GM10266 (cell line): ENCODE measurements around the gene TP53TG3D.
"Not testable (repeated sequence)": the region's sequence is repeated elsewhere in the genome, so short reads cannot be mapped to it uniquely, and the experiment has no call there.

ENCODE experiments used
- DNase-seq: peaks from one replicate; pipeline ENCODE4 v3.0.0; 2012; ENCODE audit errors: extremely low spot score

The TP53TG3D gene, protein sequence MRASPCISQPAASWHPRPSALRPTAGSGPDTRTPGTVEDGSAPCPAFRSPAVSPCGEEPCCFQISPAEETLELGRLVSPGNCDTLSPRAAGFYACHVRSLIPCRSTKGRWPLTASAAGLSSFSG

DNA sequence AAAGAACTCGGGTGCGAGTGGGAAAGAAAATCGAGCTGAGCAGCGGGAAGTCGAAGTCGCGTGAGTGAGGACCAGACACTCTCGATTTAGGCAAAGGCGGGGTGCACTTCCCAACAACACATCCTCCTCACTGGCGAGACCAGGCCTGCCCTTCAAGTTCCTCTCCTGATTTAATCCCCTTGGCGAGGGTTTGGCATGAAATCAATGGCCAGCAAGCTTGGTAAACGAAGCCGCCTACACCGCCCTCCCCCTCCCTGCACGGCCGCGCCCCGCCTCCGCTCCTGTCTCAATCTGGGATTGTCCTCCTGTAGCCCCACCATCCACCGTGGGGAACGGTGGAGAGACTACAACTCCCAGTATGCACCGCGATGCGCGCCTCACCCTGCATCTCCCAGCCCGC is at the start of gene TP53TG3D:
TSS of gene TP53TG3D (plus strand) at position 301 of the 400 bp plus-strand sequence. CDS start at position 369, 68 bp downstream.
- not testable (repeated sequence) for DNase-seq

DNA sequence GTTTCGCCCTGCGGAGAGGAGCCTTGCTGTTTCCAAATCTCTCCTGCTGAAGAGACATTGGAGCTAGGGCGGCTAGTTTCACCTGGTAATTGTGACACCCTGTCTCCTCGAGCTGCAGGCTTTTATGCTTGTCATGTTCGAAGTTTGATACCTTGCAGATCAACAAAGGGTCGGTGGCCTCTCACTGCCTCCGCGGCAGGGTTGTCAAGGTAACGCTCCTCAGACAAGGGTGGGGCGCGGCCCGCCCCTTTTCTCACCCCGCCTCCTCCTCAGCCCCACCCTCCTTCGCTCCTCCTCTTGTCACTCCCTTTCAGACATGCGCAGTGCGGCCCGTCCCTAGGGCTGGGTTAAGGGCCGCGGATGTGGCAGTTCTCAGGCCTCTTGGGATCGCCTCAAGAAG is 421 bp downstream of the TP53TG3D start:
- DNase-seq, result not testable (repeated sequence)

DNA sequence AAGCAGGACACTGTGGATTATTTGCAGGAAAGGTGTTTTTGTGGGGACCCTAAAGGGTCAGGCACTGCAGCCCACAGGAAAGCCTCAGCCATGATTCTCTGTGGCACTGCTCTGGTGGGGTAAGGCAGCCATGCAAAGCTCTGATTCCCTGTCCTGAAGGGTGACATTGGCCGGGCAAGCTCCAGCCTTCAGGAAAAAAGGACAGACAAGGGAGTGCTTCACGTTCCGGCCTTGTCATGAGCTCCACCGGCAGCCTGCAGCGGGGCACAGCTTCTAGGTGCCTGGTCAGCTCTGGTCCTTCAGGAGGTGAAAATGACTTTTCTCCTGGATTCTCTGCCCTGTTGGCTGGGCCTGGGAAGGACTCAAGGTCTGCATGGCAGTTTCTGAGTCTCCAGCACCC is 8.4 kb downstream of the TP53TG3D start:
- not testable (repeated sequence) for DNase-seq

DNA sequence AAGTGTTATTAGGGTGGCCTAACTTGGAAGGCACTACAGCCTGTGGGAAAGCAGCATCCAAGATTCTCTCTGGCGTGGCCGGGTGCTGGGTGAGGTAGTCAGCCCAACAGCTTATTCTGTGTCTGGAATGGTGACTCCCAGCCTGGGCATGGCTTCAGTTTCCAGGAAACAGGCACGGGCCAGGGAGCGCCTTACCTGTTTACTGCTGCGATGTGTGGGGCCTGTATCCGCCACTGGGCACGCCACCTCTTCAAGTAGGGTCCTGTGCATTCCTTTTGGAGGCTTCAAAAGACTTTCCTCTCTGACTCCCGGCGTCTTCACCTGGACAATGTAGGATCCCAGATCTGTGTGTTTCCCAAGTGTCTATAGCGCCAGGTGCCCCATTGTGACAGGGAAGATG is 10.5 kb downstream of the TP53TG3D start:
- DNase-seq, result not testable (repeated sequence)

DNA sequence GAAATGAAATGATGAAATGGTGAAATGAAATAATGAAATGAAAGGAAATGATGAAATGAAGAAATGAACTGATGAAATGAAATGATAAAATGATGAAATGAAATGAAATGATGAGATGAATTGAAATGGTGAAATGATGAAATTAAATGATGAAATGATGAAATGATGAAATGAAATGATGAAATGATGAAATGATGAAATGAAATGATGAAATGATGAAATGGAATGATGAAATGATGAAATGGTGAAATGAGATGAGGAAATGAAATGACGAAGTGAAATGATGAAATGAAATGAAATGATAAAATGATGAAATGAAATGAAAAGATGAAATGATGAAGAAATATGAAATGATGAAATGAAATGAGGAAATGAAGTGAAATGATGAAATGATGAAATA is 28.8 kb downstream of the TP53TG3D start:
- not testable (repeated sequence) for DNase-seq

DNA sequence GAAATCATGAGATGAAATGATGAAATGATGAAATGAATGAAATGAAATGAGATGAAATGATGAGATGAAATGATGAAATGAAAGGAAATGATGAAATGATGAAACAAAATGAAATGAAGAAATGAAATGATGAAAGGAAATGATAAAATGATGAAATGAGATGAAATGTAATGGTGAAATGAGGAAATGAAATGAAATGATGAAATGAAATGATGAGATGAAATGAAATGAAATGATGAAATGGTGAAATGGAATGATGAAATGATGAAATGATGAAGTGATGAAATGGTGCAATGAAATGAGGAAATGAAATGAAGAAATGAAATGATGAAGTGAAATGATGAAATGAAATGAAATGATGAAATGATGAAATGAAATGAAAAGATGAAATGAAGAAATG is 29.9 kb downstream of the TP53TG3D start:
- DNase-seq, result not testable (repeated sequence)

DNA sequence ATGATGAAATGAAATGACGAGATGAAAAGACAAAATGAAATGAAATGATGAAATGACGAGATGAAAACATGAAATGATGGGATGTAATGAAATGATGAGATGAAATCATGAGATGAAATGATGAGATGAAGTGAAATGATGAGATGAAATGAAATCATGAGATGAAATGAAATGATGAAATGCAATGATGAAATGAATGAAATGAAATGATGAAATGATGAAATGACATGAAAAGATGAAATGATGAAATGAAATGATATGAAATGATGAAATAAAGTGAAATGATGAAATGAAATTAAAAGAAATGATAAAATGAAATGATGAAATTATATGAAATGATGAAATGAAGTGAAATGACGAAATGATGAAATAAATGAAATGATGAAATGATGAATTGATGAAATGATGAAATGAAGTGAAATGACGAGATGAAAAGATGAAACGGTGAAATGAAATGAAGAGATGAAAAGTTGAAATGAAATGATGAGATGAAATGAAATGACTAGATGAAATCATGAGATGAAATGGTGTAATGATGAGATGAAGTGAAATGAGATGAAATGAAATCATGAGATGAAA is 30.9 kb downstream of the TP53TG3D start:
- DNase-seq, result not testable (repeated sequence)

DNA sequence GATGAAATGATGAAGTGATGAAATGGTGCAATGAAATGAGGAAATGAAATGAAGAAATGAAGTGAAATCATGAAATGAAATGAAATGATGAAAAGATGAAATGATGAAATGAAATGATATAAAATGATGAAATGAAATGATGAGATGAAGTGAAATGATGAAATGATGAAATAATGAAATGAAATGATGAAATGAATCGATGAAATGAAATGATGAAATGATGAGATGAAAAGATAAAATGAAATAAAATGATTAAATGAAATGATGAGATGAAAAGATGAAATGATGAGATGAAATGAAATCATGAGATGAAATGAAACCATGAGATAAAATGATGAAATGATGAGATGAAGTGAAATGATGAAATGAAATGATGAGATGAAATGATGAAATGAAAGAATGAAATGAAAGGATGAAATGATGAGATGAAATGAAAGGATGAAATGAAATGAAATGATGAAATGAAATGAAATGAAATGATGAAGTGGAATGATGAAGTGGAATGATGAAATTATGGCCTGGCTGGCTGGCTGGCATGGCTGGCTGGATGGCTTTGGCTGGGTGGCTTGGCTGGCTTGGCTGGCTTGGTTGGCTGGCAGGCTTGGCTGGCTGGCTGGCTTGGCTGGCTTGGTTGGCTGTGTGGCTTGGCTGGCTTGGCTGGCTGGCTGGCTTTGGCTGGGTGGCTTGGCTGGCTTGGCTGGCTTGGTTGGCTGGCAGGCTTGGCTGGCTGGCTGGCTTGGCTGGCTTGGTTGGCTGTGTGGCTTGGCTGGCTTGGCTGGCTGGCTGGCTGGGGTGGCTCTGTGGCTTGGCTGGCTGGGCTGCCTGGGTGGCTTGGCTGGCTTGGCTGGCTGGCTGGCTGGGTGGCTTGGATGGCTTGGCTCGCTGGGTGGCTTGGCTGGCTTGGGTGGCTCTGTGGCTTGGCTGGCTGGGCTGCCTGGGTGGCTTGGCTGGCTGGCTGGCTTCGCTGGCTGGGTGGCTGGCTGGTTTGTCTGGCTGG is 32.0 kb downstream of the TP53TG3D start:
- not testable (repeated sequence) for DNase-seq

DNA sequence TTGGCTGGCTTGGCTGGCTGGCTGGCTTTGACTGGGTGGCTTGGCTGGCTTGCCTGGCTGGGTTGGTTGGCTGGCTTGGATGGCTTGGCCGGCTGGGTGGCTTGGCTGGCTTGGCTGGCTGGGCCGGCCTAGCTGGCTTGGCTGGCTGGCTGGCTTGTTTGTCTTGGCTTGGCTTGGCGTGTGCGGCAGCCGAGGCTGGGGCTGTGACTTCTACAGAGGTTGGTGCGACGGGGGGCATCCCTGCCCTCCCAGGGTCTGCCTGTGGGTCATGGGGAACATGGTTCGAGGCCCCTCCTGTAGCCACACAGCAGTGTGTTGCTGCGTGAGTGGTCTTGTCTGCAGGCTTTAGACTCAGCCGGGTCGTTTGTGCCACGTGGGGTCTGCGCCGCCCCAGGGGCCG is 33.1 kb downstream of the TP53TG3D start:
- DNase-seq, result not testable (repeated sequence)

DNA sequence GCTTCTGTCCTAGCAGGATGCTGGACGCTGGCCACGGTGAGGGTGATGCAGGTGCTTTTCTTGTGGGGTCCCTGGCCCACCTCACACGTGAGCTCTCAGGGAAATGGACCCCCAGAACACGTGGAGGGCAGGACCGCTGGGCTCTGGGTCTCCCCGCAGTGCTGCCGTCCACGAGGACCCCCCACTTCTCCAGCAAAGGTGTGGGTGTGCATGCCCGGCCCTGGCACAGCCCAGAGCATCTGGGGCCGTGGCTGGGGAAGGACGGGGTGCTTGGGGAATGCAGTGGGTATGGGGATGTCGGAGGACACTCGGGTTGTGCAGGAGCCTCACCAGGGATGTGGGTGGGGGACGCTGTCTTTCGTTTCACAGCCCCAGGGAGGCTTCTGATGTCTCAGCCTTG is 34.7 kb downstream of the TP53TG3D start:
- not testable (repeated sequence) for DNase-seq

DNA sequence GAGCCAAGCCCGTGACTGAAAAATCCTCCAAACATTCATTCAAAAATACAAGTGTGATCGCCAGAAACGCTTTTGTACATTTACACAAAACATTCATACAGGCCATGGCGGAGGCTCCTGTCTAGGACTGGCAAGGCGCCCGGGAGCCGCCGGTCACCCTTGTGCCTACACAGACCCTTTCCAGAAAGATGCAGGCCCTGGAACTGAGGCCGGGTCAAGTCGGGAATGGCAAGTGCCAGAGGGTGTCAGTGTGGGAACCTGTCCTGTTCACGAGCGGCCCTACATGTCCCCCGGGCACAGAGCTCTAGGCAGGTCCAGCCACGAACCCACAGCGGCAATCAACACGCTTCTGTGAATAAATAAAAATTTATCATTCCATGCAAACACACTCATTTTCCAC is 36.1 kb downstream of the TP53TG3D start:
- not testable (repeated sequence) for DNase-seq

DNA sequence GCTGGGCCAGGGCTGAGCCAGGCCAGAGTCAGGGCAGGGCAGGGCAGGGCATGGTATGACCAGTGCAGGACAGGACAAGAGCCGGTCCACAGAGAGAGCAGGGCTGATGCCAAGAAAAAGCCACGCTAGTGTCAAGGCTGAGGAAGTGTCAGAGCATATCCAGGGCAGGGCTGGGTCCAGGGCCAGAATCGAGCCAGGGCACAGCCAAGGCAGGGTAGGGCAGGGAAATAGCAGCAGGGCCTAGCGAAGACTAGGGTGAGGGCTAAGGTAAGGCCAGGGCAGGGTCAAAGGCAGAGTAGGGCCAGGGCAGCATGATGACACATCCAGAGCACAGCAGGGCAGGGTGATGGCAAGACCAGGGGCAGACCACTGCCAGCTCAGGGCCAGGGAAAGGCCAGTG is 49.7 kb downstream of the TP53TG3D start:
- not testable (repeated sequence) for DNase-seq
